NCI-H1092 treated with DMSO at 0.1 percent for 48 hours (cell line): Measurements from ENCODE around the gene OR7D2.
"Not testable (repeated sequence)": the region's sequence is repeated elsewhere in the genome, so short reads cannot be mapped to it uniquely, and the experiment has no call there.

Experiments used
- DNase-seq: peaks from one replicate; lab custom pipeline; 2025; lab: John Stamatoyannopoulos, UW

The OR7D2 gene

DNA sequence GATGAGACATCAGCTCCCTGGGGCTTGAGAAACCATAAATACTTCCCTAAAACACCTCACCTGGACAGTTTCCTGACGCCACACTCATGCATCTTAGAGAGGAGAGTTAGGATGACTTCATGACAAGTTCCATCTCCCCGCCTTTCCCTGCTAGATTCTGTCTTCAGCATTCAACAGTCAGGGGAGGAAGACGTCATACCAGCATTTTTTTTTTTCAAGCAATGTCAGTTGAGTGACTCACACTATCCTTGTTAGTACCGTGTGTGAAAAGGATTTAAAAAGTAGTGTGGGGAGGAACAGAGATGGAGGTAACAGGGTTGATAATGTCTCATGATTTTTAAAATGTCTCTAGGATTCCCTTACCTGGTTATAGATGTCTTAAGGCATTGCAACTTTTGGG, at the start of gene OR7D2:
Gene OR7D2 (plus strand): TSS at position 79 of the 400 bp plus-strand sequence. CDS start 6,803 bp downstream, outside the sequence.
- no peak for DNase-seq

DNA sequence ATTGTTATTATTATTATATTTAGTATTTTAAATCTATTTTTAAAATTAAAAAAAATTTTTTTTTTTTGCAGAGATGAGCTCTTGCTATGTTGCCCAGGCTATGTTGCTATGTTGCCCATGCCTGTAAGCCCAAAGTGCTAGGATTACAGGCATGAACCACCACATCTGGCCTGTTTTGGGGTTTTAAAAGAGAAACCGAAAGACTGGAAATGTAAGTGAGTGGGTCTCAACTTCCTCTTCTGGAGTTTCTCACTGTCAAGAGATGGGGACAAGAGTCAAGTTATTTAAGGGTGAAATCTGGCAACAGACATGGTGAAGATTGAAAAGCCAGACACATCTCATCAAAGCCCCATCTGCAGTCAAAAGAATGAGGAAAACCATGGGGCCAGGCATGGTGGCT, 47.8 kb upstream of the OR7D2 start:
- DNase-seq = no peak

- DNase-seq = no peak
These were observed 46.4 kb upstream of the OR7D2 start for GRCh38 chr19:9132422-9132821.

GRCh38 chr19:9139609-9140158, 39.1 kb upstream of the OR7D2 start:
- DNase-seq = no peak

DNA sequence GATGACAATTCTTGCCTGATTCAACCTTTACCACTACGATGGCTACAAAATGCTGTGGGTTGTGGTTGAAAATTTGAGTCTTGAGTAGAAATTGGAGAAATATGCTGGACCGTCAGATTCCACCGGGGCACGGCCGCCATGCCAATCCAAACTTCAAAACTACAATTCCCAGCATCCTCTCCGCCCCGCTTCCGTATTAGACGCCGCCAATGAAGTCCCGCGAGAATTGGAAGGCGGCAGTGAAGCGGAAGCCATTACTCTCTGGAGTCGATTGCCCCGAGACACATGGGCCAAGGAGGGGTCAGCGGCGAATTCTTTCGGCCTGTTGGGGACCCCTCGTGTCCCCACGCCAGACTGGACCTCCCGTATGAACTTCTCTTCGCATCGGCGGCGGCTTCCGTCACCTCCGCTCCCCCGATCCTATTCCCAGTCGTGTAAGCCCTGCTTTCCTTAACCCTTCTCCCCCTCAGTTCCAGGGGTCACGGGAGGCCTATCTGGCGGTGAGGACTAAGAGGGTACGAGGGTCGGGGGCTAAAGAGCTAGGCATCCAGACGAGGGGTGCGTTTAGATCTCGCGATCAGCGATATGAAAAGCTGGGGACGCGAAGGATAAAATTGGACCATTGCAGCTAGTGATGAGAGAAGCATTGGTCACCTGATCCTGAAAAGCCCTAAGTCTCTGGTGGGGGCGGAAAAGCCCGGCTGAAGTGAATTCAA, 38.5 kb upstream of the OR7D2 start, which contains the start of gene ZNF317:
Gene ZNF317 (plus strand): TSS at position 239 of the 716 bp plus-strand sequence. CDS start 15,620 bp downstream, outside the sequence.
- peak; percentile 93 for DNase-seq

GRCh38 chr19:9144920-9145319, 33.9 kb upstream of the OR7D2 start:
- DNase-seq = no peak

DNA sequence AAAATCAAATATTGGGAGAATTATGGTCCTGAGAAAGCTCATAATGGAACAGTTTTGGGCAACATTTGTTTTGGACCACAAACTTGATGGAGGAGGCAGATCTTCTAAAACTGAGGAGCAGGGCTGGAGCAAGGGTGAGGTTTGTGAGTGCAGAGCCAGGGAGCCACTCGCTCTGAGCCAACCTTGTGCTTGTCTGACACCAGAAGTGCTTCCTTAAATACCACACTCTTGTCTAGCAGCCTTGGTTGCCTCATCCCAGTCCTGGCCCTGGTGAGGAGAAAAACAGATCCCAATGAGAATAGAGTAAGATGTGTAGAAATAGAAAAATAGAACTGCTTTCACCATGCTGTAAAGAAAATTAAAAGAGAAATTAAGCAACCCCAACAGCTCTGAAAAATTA, 31.9 kb upstream of the OR7D2 start:
- no peak for DNase-seq

DNA sequence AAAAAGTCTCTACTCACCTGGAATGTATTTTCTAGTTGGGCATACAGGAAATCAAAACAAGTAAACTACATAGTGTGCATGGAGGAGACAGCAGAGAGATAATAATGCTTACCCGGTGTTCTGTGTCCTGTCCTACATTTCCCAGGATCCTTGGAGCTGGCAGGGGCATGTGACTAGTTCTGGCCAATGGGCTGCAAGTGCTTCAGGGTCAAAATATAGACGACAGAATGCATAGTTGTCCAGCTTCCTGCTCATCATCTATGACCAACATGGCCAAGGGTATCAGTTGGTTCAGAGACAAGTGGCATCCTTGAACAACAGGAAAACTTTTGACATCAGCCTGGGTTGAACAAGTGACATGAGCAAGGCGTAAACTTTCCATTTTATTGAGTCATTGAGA, 30.1 kb upstream of the OR7D2 start:
- DNase-seq = no peak

- no peak for DNase-seq
These were observed 28.8 kb upstream of the OR7D2 start for GRCh38 chr19:9149997-9150396.

DNA sequence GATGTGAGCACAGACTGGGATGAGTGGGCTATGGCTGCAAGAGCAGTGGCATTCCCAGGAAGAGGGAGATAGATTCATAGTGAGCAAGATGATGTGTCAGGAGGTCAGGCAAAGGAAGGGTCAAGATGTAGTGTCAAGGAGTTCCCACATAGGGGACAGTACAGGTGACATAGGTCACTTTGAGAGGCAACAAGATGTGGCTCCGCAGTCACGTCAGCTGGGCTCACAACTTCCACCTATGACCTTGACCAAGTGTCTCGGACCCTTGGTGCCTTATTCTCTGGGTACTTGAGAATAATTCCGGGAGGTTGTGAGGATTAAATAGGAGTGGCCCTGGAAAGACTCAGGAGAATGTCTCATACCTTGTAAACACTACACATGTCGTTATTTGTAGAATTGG, 28.1 kb upstream of the OR7D2 start:
- DNase-seq = no peak

DNA sequence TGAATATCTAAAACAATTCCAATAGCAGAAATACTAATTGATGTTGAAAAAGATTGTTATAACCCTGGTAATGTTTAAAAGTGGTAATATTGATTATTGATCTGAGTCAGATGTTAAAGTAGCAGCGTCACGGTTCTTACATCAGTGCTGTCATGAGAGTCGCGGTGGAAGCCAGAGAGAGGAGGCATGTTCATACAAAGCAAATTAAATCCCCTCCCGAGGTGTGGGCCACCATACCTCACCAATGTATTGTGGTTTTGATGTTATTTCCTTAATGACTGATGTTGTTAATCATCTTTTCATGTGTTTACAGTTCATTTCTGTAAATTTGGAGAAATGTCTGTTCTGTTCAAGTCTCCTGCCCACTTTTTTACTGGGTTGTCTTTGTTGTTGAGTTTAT, 27.4 kb upstream of the OR7D2 start:
- DNase-seq = no peak

- no peak for DNase-seq
These were observed 23.2 kb upstream of the OR7D2 start for GRCh38 chr19:9155591-9155990.

GRCh38 chr19:9156304-9156703, 22.5 kb upstream of the OR7D2 start:
- DNase-seq = no peak

DNA sequence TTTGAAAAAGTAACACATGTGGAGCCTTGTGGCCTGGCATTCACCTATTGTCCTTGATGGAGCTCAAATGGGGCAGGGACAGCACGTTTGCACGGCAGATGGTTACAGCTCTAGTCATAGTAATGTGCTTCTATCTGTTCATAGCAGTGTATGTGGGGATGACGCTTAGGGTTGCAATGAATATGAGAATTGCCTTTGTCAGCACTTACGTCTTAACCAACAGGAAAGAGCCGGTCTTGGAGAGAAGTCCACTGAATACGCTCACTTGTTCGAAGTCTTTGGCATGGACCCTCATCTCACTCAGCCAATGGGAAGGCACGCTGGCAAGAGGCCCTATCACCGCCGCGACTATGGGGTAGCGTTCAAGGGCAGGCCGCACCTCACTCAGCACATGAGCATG, 18.9 kb upstream of the OR7D2 start:
- no peak for DNase-seq

DNA sequence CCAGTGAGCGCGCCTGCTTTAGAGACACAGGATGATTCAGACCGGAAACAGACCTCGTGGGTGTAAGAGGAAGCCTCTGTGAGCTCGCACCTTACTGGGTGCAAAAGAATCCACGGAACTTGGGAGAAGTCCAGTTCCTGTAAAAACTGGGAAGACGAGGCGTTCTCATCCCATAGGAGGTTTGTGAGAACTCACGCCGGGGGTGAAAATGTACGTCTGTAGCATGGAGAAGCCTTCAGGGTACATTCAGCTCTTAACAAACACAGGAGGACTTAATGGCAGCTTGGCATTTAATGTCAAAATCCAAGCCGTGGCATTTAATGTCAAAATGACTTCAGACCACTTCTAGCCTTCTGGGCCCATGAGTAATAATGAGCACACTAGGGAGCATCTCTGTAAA, 17.4 kb upstream of the OR7D2 start:
- DNase-seq = no peak

DNA sequence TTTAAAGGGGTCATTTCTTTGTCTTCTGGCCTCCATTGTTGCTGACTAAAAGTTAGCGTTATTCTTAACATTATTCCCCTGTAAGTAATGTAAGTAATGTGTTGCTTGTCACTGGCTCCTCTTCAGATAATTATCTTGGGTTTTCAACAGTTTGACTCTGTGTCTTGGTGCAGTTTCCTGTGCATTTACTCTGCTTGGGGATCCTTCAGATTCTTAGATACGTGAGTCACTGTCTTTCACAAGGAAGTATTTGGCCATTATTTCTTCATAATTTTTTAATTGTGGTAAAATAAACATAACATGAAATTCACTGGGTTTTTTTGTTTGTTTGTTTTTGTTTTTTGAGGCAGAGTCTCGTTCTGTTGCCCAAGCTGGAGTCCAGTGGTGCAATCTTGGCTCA, 13.5 kb upstream of the OR7D2 start:
- no peak for DNase-seq

GRCh38 chr19:9166846-9167245, 11.9 kb upstream of the OR7D2 start:
- DNase-seq = no peak

- DNase-seq = no peak
These were observed 7.3 kb upstream of the OR7D2 start for GRCh38 chr19:9171393-9171991.

GRCh38 chr19:9175326-9175725, 3.5 kb upstream of the OR7D2 start:
- no peak for DNase-seq

GRCh38 chr19:9183000-9183399, 4.2 kb downstream of the OR7D2 start:
- DNase-seq = no peak

DNA sequence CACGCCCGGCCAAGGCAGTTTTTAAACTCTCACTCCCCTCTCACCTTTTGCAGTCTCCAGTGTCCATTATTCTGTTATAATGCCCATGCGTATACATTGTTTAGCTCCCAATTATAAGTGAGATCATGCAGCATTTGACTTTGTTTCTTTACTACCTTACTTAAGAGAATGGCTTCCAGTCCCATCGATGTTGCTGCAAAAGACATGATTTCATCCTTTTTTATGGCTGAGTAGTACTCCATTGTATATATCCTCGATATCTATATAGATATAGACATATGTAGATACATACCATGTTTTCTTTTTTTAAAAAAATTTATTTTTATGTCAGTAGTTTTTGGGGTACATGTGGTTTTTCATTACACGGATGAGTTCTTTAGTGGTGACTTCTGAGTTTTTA, 8.4 kb downstream of the OR7D2 start:
- no peak for DNase-seq

GRCh38 chr19:9189535-9189934, 10.8 kb downstream of the OR7D2 start:
- no peak for DNase-seq

- DNase-seq = not testable (repeated sequence)
These were observed 19.3 kb downstream of the OR7D2 start for GRCh38 chr19:9198044-9198443.
